GM21528 (cell line): Measurements from ENCODE around the gene LGI4.
"Not testable (repeated sequence)": the region's sequence is repeated elsewhere in the genome, so short reads cannot be mapped to it uniquely, and the experiment has no call there.

ENCODE experiments used
- ATAC-seq: cut with Tn5 transposase; IDR thresholded peaks from one replicate; pipeline ENCODE4 v1.9.1; 2021; ENCODE audit warnings: mild to moderate bottlenecking, moderate library complexity; ENCODE audit not compliant: unreplicated experiment, low FRiP score

LGI4 gene

DNA sequence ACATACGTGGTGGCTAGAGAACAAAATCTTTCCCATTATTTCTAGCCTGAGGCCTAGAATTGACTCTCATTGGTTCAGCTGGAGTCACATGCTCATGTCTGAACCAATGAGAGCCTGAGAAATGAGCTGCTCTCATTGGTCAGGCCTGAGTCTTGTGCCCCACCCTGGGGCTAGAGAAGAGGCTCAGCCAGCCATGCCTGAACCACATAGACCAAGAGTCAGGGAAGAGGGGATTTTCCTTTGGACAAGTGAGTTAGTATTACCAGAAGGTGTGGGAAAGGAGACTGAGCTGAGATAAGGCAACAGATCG is 26.5 kb upstream of the LGI4 start:
- ATAC-seq = no peak

DNA sequence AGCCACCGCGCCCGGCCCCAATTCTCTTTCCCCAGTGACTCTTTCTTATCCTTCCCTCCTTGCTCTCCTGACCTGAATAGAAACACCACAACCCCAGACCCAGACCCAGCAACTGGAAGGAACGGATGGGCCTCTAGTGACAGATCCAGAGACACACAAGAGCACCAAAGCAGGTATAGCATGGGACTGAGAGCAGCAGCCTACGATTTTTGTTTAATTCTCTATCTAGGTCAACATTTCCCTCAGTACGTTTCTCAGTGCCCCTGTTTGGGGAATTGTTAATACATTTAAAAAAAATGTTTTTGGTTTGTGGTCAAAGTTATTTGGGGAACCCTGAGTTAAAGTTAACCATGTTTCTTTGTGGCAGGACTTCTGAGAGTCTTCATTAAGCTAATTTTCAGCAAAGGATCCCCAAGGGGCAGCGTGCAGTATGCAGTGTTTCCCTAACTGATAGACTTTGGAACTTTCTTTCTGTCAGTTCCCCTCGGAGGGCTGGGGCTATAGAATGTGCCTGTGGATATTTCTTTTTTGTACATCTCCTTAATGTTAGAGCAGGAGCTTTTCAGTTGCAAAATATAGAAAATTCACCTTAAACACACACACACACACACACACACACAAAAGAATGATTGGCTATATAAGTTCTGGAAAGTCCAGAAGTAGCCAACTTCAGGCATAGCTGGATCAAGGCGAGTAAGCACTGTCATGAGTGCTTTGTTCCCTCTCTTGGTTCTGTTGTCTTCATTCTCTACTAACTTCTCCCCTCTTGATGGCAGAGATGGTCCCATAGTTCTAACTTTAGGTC is 26.0 kb upstream of the LGI4 start:
- ATAC-seq = no peak

DNA sequence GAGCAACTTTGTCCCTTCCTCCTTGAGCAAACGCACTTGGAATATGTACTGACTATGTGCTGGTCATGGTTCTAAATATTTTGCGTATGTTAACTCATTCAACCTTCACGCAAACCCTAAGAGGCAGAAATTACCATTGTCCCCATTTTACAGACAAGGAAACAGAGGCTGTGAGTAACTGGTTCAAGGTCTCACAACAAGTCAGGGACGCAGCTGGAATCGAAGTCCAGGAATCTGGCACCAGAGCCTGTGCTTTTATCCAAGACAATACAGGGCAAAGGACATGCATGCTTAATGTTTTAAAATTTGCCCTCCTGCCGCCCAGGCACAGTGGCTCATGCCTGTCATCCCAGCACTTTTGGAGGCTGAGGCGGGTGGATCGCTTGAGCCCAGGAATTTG is 24.7 kb upstream of the LGI4 start:
- ATAC-seq = no peak

DNA sequence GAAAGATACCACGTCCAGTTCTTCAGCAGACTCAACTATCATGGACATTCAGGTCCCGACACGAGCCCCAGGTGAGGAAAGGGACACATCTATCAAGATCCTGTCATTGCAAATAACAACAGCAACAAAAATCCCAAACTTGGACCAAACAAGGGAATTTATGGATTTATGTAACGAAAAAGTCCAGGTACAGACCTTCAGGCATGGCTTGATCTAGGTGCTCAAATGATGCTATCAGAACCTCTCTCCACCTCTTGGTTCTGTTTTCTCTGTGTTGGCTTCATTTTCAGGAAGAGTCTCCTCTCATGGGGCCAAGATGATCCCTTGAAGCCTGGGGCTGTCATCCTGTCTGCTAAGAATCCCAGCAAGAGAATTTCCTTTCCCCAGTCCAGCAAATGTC is 22.6 kb upstream of the LGI4 start:
- no peak for ATAC-seq

DNA sequence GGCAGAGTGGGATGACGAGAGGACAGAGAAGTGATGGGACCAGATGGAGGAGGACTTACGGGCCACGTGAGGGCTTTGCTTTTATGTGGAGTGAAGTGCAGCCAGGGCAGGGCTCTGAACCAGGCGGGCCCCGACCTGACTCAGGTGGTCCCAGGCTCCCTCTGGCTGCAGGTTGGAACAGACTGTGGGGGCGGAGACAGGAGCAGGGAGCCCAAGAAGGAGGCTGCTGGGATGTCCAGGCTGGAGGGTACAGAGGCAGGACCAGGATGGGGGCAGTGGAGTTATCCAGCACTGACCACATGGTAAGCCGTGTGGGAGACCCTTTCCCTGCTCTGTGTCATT is 21.8 kb upstream of the LGI4 start:
- ATAC-seq = no peak

DNA sequence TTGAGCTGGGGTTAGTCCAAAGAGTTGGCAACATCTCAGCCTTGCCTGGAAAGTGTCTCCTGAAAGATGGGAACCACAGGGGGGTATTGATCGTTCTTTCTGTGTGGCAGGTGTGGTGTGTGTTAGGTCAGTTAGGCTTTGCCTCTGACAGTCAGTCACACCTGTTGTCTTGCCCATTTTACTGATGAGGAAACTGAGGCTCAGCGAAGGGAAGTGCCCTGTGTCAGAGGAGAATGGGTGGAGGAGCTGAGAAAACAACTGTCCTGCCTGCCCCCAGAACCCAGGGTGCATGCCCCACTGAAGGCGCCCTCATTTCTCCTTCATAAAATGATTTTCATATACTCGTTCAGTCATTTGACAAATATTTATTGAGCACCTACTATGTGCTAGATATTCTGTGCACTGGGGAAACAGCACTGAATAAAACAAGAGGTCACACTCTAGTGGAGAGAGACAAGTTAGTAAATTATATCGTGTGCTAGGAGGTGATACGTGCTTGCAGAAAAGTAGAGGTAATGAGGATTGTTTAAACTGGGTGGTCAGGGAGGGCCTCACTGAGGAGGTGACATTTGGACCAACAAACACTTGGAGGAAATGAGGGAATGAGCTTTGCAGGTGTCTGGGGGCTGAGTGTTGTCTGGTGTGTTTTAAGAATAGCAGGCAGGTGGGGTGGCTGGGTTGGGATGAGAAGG is 21.3 kb upstream of the LGI4 start:
- ATAC-seq = no peak

DNA sequence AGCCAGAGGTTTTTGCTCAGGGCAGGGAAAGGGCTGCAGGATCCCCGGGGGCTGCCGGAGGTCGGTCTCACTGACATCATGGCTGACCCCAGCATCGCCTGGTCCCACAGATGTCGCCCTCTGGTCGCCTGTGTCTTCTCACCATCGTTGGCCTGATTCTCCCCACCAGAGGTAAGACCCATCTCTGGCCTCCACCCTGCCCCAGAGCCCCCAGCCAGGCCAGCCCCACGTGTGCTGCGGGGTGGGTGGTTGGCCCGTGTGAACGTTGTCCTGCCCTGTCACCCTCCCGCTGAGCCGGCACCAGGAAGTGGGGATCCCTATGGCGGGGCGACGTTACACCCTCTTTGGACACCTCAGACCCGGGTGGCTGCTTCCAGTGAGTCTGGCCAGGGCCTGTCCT is 20.6 kb upstream of the LGI4 start:
- ATAC-seq = no peak

DNA sequence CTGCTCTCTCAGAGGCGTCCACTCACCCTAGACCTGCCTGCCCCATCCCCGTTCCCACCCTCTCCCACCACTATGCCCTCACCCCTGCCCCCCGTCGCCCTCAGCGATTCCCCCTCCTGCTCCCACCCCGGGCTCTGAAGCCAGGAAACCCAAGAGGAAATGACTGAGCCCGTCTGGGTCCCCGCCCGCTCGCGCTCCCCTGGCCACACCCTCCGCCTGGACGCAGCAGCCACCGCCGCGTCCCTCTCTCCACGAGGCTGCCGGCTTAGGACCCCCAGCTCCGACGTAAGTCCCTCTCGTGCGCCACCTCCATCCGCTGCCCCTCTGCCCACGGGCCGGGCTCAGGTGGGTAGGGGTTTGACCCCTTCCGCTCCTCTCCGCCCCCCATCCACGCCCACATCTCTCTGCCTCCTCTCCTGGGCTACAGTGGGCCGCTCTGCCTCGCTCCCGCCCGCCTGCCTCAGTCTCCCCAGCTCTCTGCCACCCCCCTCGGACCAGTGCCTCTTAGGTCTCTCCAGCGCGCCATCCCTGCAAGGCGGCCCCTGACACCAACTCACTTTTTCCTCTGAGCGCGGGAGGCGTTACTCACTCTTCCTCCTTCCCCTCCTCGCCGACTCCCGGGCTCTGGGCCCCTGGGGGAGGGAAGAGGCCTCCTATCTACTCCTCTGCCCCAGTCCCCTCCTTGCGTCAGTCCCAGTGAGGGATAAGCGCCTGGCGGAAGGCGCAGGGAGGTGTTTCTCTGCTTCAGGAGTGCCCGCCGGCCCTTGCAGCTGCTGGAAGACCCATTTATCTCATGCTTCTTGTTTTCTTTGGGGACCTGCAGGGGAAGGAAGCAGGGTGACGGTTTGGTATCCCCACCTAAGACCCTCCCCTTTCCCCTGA is 19.9 kb upstream of the LGI4 start, which contains the start of gene FXYD5:
TSS of gene FXYD5 (plus strand) at position 211 of the 882 bp plus-strand sequence. CDS start 816 bp downstream, outside the sequence.
- no peak for ATAC-seq

DNA sequence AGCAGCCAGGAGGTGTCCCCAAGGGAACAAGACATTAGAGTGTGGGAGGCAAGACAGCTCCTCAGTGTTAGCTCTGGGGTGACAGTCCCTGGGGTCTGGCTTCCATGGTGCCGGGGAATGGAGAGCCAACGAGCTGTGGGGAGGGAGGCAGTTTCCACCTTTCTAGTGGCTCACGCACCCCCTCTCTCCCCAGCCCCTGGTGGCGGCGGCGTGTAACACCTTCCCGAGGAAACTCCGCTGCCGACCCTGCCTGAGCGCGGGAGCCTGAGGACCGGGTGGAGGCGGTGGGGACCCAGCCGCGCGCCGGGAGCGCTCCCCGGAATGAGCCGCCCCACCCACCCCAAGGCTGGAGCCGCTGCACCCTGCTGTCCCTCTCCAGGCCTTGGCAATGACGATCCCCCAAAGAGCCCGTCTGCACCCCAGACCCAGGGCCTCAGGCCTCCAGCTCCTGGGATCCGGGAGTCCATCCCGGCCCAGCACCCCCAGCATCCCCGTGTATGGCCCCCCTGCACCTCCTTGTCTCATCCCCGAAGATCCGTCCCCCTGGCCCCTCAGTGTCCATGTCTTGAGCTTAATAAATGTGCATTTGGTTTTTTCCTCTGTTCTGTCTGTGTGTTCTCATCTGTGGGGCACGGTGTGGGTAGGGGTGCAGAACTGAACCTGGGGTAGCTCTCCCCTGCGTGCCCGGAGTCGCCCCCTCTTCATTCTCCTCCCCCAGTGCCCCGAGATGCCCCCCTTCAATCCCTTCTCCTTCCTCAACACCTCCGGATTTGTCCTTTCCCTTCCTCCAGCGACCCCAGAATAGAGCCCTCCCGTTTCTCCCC is 19.1 kb upstream of the LGI4 start:
- no peak for ATAC-seq

DNA sequence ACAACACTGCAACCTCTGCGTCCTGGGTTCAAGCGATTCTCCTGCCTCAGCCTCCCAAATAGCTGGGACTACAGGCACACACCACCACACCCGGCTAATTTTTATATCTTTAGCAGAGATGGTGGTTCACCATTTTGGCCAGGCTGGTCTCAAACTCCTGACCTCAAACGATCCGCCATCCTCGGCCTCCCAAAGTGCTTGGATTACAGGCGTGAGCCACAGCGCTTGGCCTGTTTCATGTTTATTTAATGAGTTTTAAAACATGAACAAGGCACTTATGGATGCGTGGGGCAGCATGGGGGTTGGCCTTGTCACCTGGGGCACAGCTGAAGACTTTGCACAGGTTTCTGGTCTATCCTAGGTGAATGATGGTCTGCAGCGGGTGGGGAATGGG is 18.3 kb upstream of the LGI4 start:
- ATAC-seq = not testable (repeated sequence)

DNA sequence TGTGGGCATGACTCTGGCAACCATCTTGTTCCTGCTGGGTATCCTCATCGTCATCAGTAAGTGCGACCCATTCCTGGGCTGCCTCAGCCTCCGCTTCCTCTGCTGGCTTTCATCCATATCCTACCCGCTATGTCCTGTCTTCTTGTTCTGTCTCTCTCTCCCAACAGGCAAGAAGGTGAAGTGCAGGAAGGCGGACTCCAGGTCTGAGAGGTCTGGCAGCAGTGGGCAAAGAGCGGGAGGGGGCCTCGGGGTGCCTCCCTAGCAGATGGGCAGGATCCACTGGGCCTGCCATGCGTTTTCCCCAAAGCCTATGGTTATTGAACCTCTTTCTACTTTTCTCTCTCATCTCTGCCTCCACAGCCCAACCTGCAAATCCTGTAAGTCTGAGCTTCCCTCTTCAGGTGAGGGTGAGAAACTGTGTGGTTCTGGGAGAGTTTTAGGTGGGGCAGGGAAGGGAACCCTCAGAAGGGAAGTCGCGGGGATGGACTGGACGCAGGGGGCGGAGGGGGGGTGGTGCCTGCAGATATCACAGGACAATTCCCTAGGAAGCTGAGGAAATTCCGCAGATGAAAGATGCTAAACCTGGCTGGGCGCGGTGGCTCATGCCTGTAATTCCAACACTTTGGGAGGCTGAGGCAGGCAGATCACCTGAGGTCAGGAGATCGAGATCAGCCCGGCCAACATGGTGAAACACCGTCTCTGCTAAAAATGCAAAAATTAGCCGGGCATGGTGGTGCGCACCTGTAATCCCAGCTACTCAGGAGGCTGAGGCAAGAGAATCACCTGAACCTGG is 16.6 kb upstream of the LGI4 start:
- no peak for ATAC-seq

DNA sequence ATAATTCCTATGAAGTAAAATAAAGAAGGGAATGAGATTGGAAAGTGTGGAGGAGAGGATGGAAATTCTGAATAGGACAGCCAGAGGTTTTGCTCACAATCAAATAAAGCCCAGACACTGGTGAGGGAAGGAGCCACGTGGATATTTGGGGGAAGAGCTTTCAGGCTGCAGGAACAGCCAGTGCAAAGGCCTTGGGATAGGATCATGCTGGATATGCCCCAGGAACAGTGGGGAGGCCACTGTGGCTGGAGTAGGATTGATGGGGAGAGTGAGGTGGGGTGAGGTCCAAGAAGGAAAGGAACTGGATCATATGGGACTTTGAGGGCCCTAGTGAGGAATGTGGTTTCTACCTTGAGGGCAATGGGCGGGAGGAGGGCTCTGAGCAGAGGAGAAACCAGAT is 15.6 kb upstream of the LGI4 start:
- no peak for ATAC-seq

DNA sequence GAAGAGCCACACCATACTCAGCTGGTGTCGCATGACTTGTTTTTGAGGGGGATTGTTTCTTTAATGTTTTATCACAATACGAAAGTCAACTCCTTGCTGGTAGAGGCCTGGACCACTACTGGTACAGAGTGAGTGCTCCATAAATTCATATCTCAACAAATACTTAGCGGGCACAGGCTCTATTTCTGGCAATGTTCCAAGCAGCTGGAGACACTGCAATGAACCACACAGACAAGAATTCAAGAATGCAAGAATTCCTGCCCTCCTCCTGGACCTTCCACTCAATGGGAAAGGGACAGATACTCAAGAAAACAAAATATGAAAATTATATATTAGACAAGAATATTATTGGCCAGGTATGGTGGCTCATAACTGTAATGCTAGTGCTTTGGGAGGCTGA is 14.6 kb upstream of the LGI4 start:
- ATAC-seq = no peak

DNA sequence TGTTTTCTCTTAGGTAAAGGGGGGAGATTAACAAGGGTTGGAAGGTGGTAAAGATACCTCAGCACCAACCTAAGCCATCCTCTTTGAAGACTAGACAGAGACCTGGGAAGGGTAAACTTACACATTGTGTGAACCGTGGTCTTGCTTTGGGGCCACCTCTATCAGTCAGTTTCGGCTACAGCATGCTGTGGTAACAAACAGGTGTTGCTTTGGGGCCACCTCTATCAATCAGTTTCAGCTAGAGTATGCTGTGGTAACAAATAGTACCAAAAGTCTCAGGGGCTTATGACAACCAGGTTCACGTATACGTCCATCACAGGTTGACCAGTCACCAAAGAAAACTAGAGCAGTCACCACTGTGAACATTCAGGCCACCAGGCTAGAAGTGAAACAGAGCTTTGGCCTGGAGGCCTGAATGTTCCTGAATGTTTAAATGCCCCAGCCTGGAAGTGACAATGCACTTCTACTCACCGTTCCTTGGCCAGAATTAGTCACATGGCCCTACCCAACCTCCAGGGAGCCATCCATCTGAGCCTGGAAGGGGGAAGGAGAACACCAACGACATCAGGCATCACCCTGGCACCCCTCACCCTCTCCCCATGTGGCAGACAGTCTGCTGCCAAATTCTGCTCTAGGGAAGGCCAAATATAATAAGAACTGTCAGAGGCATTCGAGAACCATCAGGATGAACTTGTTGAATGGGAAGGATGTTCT is 12.0 kb upstream of the LGI4 start:
- ATAC-seq = no peak

DNA sequence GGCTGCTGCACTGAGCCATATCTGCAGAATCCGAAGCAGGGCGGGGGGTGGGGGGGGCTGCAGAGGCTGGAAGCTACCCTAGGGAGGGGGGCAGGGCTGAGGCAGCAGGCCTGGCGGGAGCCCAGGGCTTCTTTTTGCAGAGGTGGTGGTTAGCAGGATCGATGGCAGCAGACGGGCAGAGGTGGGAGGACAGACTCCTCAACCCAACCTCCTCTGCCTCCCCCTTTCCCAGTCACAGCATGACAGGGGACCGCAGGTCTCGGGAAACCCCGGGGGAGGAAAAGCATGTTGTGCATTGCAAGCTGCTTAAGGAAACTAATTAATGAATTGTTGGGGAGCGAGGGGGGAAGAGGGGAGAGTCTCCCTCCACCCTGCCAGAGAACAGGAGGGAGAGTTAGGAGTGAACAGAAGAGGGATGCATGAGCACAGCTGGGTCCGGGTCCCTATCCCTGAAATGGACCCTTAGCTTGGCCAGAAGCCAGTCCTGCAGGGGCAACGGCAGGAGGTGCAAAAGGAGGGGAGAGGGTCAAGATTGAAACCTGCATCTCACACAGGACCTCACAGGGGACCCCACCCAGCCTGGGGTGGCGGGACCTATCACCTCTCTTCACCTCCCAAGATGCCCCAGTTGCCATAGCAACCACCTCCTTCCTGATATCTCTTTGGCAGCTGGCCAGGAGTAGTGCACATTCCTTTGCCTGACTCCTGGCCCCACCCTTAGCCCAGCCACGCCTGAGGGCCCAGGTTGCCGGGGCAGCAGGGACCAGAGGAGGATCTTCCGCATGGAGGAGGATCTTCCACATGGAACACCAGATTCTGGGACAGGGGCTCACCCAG is 10.0 kb upstream of the LGI4 start:
- ATAC-seq = no peak

DNA sequence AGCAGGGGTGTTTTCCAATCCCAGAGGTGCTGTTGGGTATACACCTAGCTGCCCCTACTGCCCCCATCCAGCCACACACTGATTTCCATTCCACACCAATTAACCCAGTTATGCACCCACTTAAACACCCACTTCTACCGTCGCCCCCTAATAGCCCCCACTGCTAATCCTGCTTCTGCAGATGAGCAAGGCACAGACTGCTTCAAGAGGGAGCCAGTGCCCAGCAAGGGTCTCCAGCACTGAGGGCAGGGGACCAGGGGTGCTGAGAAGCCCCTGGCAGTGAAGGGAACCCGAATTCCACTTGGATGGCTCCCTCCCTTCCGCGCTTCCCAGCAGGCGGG is 9.4 kb upstream of the LGI4 start:
- ATAC-seq = no peak

DNA sequence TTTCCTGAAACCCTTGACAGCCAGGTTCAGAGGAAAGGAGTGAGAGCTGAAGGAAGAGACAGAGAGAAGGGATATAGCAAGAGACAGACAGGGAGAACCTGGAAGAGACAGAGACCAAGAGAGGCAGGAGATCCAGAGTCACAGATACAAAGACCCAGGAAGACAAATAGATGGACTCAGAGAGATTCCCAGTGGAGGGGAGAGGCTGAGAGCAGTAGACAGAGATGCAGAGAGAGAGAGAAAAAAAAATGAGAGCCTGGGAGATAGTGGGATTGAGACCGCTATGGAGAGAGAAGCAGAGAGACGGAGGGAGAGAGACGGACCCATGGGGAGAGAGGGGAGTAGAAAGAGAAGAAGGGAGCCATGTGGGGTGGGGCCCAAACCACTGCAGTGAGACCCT is 9.0 kb upstream of the LGI4 start:
- ATAC-seq = no peak

DNA sequence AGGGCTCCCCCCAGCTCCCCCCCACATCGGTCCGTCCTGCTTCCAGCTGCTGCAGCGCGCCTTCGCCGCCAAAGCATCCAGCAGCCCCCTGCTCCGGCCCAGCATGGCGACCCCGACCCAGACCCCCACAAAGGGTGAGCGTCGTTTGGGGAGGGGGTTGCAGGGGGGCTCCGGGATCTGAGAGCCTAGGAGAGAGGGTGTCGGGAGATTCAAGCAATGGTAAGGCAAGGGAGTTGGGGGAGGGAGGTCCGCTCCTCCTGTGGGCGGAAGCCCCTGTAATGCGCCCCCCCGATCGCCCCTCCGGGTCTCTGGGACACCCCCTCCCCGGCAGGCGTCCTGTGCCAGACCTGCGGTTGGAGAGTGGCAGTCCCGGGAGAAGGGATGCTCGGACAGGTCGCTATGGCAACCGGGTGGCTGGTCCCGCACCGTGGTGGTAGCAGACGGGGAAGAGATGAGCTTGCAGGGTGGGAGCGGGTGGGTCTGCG is 8.4 kb upstream of the LGI4 start, which contains the start of gene FXYD7:
TSS of gene FXYD7 (plus strand) at position 25 of the 485 bp plus-strand sequence. CDS start at position 104, 79 bp downstream.
- no peak for ATAC-seq
